ENCODE results near the gene KIAA0408. TPM values are rescaled to one million over a fixed set of nuclear protein-coding genes. Genes with fewer than 3 reads are reported as not detected.

KIAA0408 gene
- polyA plus RNA-seq, 1 experiment, result 0.86 TPM

- Histone ChIP-seq H3K36me3 (ENCODE audit: control insufficient read depth, insufficient read depth, low read length) (peaks cover 1% of the 10 kb centered on the region; the same call in 1 of the 2 replicates), H3K4me3 (ENCODE audit: low read depth, low read length) (no peak overlapping the region), H3K27me3 (ENCODE audit: control insufficient read depth, insufficient read depth, low read length) (no peaks in the 10 kb centered on the region)
- DNase-seq (ENCODE audit: low read depth), result no peak
- no peak for TF ChIP-seq CTCF (IDR thresholded peaks at IDR 0.05; ENCODE audit: insufficient read depth, low read depth, low read length)
- CTCF ChIA-PET, result interaction anchor here (1.1 to 2.0 kb wide), 3 partner anchors 9 to 40 kb away, joined by 5 read pairs; no protein-coding TSS in a partner anchor
- POLR2A ChIA-PET, result no interaction called here
Observed at GRCh38 chr6:127475823-127476176, 16.6 kb upstream of the KIAA0408 start.

- Histone ChIP-seq H3K4me3 (ENCODE audit: low read depth, low read length) (no peak overlapping the region), H3K36me3 (ENCODE audit: control insufficient read depth, insufficient read depth, low read length) (peaks cover 1% of the 10 kb centered on the region; the same call in 1 of the 2 replicates), H3K27me3 (ENCODE audit: control insufficient read depth, insufficient read depth, low read length) (no peaks in the 10 kb centered on the region)
- no peak for TF ChIP-seq CTCF (IDR thresholded peaks at IDR 0.05; ENCODE audit: insufficient read depth, low read depth, low read length)
- ChIA-PET CTCF (interaction anchor here (1.3 to 2.0 kb wide), 2 partner anchors 9 to 11 kb away, joined by 5 read pairs; no protein-coding TSS in a partner anchor), POLR2A (no interaction called here)
- DNase-seq (ENCODE audit: low read depth), result no peak
Observed at GRCh38 chr6:127475135-127475822, 16.1 kb upstream of the KIAA0408 start.

GRCh38 chr6:127471379-127472255, 12.4 kb upstream of the KIAA0408 start:
- H3K27me3 ChIP-seq (ENCODE audit: control insufficient read depth, insufficient read depth, low read length), result no peaks in the 10 kb centered on the region
- CTCF ChIA-PET, result interaction anchor here (0.8 to 1.8 kb wide), 2 partner anchors 45 to 67 kb away, joined by 4 to 7 read pairs; no protein-coding TSS in a partner anchor
- DNase-seq (ENCODE audit: low read depth), result no peak
- no peak overlapping the region for H3K4me3 ChIP-seq (ENCODE audit: low read depth, low read length)
- H3K36me3 ChIP-seq (ENCODE audit: control insufficient read depth, insufficient read depth, low read length), result peaks cover 1% of the 10 kb centered on the region; the same call in 1 of the 2 replicates
- POLR2A ChIA-PET, result no interaction called here
- no peak for TF ChIP-seq CTCF (IDR thresholded peaks at IDR 0.05; ENCODE audit: insufficient read depth, low read depth, low read length)

- no peaks in the 10 kb centered on the region for H3K27me3 ChIP-seq (ENCODE audit: control insufficient read depth, insufficient read depth, low read length)
- no peak for TF ChIP-seq CTCF (IDR thresholded peaks at IDR 0.05; ENCODE audit: insufficient read depth, low read depth, low read length)
- ChIA-PET CTCF (interaction anchor here (0.9 to 1.8 kb wide), 3 partner anchors 47 to 165 kb away, joined by 3 to 6 read pairs (median 4); no protein-coding TSS in a partner anchor), POLR2A (no interaction called here)
- no peak overlapping the region for H3K4me3 ChIP-seq (ENCODE audit: low read depth, low read length)
- no peaks in the 10 kb centered on the region for H3K36me3 ChIP-seq (ENCODE audit: control insufficient read depth, insufficient read depth, low read length)
- DNase-seq (ENCODE audit: low read depth), result no peak
Observed at GRCh38 chr6:127468936-127469335, 9.7 kb upstream of the KIAA0408 start.

GRCh38 chr6:127466416-127466815, 7.2 kb upstream of the KIAA0408 start:
- ChIA-PET CTCF (interaction anchor here (1.0 to 6.4 kb wide), 6 partner anchors 9 to 167 kb away, joined by 3 to 56 read pairs (median 4); no protein-coding TSS in a partner anchor), POLR2A (interaction anchor here (0.6 kb wide), 1 partner anchor 200 kb away, joined by 3 read pairs; the partner anchor contains the start of gene RNF146)
- H3K4me3 ChIP-seq (ENCODE audit: low read depth, low read length), result no peak overlapping the region
- DNase-seq (ENCODE audit: low read depth), result no peak
- H3K27me3 ChIP-seq (ENCODE audit: control insufficient read depth, insufficient read depth, low read length), result no peaks in the 10 kb centered on the region
- H3K36me3 ChIP-seq (ENCODE audit: control insufficient read depth, insufficient read depth, low read length), result no peaks in the 10 kb centered on the region
- no peak for TF ChIP-seq CTCF (IDR thresholded peaks at IDR 0.05; ENCODE audit: insufficient read depth, low read depth, low read length)

Measured in BJ (cell line).